Activated CD4-positive, alpha-beta T cell treated with anti-CD3 and anti-CD28 coated beads, Interleukin-2, amount 10 ng/mL, durations not matched to agents 7 days and 5 days (primary cell): ENCODE measurements around the gene PTK7. TPM values are rescaled to one million over a fixed set of nuclear protein-coding genes. Genes with fewer than 3 reads are reported as not detected.

Source experiments
- CTCF ChIA-PET: fragments of 350-600 bp; sonication (Branson Sonifier 250); formaldehyde crosslinking; loops from one replicate; lab custom pipeline; 2021; ENCODE audit warnings: antibody characterized with exemption; lab: Charles Lee
- POLR2A ChIA-PET: fragments of 350-600 bp; sonication (Branson Sonifier 250); formaldehyde crosslinking; loops from one replicate; lab custom pipeline; 2021; ENCODE audit warnings: antibody characterized with exemption; lab: Charles Lee
- DNase-seq: peaks from one replicate; pipeline ENCODE4 v3.0.0-alpha.2; 2020
- H3K27ac Mint-ChIP-seq: one replicate; pipeline ENCODE4 v1.8.0; 2021; ENCODE audit warnings: mild to moderate bottlenecking, moderate library complexity, mixed read lengths
- H3K27me3 Mint-ChIP-seq: one replicate; pipeline ENCODE4 v1.8.0; 2021; ENCODE audit warnings: mixed read lengths
- H3K36me3 Mint-ChIP-seq: one replicate; pipeline ENCODE4 v1.8.0; 2021; ENCODE audit warnings: low read depth, mixed read lengths
- H3K4me1 Mint-ChIP-seq: one replicate; pipeline ENCODE4 v1.8.0; 2021; ENCODE audit warnings: mixed read lengths
- H3K4me3 Mint-ChIP-seq: one replicate; pipeline ENCODE4 v1.8.0; 2021; ENCODE audit warnings: mild to moderate bottlenecking, moderate library complexity, mixed read lengths
- H3K9me3 Mint-ChIP-seq: one replicate; pipeline ENCODE4 v1.8.0; 2021; ENCODE audit warnings: mixed read lengths
- total RNA-seq, 2 experiments: library from RNA; stranded (reverse); gene quantifications; one replicate each; pipeline ENCODE4 v1.2.3, GENCODE V29; 2021

Gene PTK7
- total RNA-seq, 2 experiments from 2014 or later, result 1.3 to 1.9 TPM

DNA sequence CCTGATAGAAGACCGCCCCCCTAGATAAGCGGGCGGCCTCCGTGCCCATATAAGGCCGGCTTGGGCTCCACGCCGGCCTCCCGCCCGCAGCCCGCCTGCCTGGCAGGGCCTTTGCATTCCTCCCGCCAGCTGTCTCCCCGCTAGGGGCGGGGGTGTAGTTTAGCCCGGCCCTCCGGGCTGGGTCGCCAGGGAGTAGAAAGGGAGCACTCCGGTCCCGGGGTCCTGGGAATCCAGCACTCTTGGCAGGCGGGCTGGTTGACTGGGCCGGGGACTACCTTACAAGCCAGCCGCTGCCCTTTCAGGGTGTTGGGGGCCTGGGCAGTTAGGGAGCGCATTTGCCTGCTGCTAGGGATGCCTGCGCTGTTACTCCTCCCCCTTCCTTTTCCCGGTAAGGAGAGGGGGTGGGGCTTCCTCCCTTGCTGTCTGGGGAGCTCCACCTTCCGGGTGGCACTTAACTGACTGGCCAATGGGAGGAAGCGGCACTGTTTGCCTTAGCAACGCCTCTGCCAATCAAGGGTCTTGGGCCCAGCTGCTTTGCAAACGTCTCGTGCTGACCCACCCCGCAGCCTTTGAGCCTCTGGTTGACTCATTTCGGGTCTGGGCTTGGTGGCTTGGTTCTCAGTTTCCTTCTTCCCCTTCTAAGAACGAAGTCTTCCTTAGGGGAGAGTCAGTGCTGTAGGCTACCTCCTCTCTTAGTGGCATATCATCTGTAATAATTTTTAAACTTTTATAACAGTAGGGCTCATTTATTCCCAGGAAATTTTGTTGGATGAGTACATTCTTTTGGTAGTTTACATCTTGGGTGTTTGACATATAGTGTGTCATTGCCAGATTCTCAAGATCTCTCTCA lies 98.4 kb downstream of the PTK7 start:
- H3K27ac Mint-ChIP-seq, result peak overlapping the region; percentile 82
- peaks cover 49% of the 10 kb centered on the region for H3K4me1 Mint-ChIP-seq
- H3K4me3 Mint-ChIP-seq, result peak overlapping the region; percentile 97

GRCh38 chr6:43175676-43176422 lies 99.7 kb downstream of the PTK7 start:
- peak overlapping the region; percentile 2 for H3K27ac Mint-ChIP-seq
- no peaks in the 10 kb centered on the region for H3K27me3 Mint-ChIP-seq
- H3K9me3 Mint-ChIP-seq, result no peaks in the 10 kb centered on the region
- ChIA-PET CTCF (interaction anchor here (0.7 to 2.9 kb wide), 4 partner anchors 53 to 238 kb away, joined by 3 to 15 read pairs (median 4); partner anchors contain the start of gene DNPH1), POLR2A (interaction anchor here (0.7 kb wide), 1 partner anchor 200 kb away, joined by 3 read pairs; no protein-coding TSS in a partner anchor)
- DNase-seq, result no peak
- peaks cover 39% of the 10 kb centered on the region for H3K4me1 Mint-ChIP-seq
- peaks cover 45% of the 10 kb centered on the region for H3K36me3 Mint-ChIP-seq
- no peak overlapping the region for H3K4me3 Mint-ChIP-seq

More for the DNA sequence above, 98.4 kb downstream of the PTK7 start:
- Mint-ChIP-seq H3K9me3 (no peaks in the 10 kb centered on the region), H3K27me3 (no peaks in the 10 kb centered on the region), H3K36me3 (peaks cover 45% of the 10 kb centered on the region)
- ChIA-PET POLR2A (interaction anchor here (0.6 to 2.4 kb wide), 2 partner anchors 151 to 245 kb away, joined by 5 to 6 read pairs; partner anchors contain the start of gene CNPY3), CTCF (interaction anchor here (0.6 to 2.9 kb wide), 8 partner anchors 9 to 382 kb away, joined by 3 to 15 read pairs (median 3); partner anchors contain the start of gene DNPH1)
- peak; percentile 98 for DNase-seq

DNA sequence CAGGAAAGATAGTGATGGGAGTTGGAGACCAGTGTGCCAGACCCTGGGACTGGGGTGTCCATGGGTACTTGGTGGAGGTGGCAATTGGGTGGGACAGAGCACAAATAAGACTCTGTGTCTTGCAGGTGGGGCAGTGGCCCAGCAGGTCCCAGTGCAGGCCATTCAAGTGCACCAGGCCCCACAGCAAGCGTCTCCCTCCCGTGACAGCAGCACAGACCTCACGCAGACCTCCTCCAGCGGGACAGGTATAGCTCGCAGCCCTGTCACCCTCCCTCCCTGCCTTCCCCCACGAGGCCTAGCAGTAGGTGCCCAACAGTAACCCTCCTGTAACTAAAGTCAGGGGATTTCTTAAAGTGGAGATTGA lies 100.3 kb downstream of the PTK7 start:
- ChIA-PET CTCF (interaction anchor here (1.4 kb wide), 1 partner anchor 53 kb away, joined by 4 read pairs; the partner anchor contains the start of gene DNPH1), POLR2A (interaction anchor here (0.7 kb wide), 1 partner anchor 200 kb away, joined by 3 read pairs; no protein-coding TSS in a partner anchor)
- Mint-ChIP-seq H3K4me1 (peaks cover 42% of the 10 kb centered on the region), H3K27me3 (no peaks in the 10 kb centered on the region), H3K36me3 (peaks cover 45% of the 10 kb centered on the region), H3K4me3 (no peak overlapping the region), H3K9me3 (no peaks in the 10 kb centered on the region), H3K27ac (peak overlapping the region; percentile 2)
- DNase-seq, result no peak

DNA sequence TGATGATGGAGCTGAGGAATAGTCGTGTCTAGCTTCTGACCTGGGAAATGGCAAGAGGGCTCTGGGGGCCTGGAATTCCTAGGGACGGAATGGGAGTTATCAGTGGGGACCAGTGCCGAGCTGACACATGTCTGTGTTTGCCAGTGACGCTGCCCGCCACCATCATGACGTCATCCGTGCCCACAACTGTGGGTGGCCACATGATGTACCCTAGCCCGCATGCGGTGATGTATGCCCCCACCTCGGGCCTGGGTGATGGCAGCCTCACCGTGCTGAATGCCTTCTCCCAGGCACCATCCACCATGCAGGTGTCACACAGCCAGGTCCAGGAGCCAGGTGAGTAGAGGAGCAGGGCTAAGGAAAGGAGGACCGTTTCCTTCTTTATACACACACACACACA lies 102.0 kb downstream of the PTK7 start:
- CTCF ChIA-PET, result interaction anchor here (0.6 kb wide), 1 partner anchor 189 kb away, joined by 3 read pairs; no protein-coding TSS in a partner anchor
- DNase-seq, result no peak
- H3K4me1 Mint-ChIP-seq, result peaks cover 46% of the 10 kb centered on the region
- H3K36me3 Mint-ChIP-seq, result peaks cover 41% of the 10 kb centered on the region
- no peak overlapping the region for H3K4me3 Mint-ChIP-seq
- POLR2A ChIA-PET, result no interaction called here
- no peak overlapping the region for H3K27ac Mint-ChIP-seq
- H3K27me3 Mint-ChIP-seq, result no peaks in the 10 kb centered on the region
- H3K9me3 Mint-ChIP-seq, result no peaks in the 10 kb centered on the region

DNA sequence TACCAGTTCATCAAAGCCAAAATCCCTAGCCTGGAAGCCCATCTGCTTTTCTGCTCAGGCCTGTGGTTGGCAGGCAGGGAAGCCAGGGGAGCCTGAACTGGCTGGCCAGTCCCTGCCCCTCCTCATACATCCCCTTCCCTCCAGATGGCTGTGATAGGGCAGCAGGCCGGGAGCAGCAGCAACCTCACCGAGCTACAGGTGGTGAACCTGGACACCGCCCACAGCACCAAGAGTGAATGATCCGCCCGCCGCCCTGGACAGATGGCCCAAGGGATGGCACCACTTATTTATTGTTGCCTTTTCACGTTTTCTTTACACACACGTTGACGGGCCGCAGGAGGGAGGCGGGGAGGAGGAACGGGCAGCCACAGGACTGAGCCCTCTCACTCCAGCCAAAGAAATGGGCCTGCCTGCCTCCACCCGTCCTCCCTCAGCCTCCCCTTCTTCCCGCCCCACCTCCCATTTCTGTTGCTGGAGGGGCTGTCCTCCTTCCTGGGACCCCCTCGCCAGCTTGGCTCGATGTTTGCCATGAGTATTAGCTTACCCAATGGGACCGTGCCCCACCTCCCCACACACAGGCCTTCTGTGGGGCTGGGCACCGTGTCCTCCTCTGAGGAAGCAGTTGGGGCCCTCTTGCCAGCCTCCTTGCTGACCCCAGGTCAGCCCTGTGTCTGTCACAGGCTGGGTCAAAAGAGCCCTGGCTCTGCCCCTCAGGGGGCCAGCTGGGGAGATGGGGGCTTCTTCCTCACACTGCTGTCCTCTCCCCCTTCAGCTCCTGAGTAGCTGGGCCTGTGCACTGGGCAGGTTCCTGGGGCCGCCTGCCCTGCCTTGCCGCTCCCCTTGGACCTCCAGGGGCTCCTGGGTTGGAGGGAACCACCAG lies 103.1 kb downstream of the PTK7 start:
- ChIA-PET CTCF (interaction anchor here (1.4 kb wide), 1 partner anchor 8 kb away, joined by 4 read pairs; no protein-coding TSS in a partner anchor), POLR2A (no interaction called here)
- no peak overlapping the region for H3K4me3 Mint-ChIP-seq
- no peak overlapping the region for H3K27ac Mint-ChIP-seq
- no peaks in the 10 kb centered on the region for H3K27me3 Mint-ChIP-seq
- no peaks in the 10 kb centered on the region for H3K9me3 Mint-ChIP-seq
- H3K4me1 Mint-ChIP-seq, result peaks cover 45% of the 10 kb centered on the region
- DNase-seq, result no peak
- H3K36me3 Mint-ChIP-seq, result peaks cover 45% of the 10 kb centered on the region

DNA sequence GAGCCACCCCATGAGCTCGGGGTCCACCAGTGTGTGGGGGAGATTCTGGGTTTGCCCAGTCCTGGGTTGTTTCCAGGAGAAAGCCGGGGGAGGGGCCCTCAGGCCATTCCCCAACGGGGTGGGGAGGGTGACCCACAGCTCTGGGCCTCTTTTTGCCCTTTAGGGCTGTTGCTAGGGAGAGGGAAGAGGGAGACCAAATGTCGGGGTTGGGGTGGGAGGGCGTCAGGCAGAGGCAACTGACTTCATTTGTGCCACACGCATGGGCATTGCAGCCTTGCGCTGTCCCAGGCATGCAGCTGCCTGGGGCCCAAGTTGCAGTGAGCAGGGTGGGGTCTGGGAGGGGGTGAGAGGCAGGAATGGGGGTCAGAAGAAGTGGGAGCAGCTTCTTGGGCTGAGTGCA lies 103.9 kb downstream of the PTK7 start:
- CTCF ChIA-PET, result interaction anchor here (0.5 to 1.4 kb wide), 2 partner anchors 8 to 10 kb away, joined by 3 to 4 read pairs; no protein-coding TSS in a partner anchor
- Mint-ChIP-seq H3K36me3 (peaks cover 44% of the 10 kb centered on the region), H3K9me3 (no peaks in the 10 kb centered on the region), H3K4me3 (no peak overlapping the region), H3K27me3 (no peaks in the 10 kb centered on the region), H3K27ac (no peak overlapping the region), H3K4me1 (peaks cover 47% of the 10 kb centered on the region)
- POLR2A ChIA-PET, result no interaction called here
- no peak for DNase-seq

GRCh38 chr6:43180985-43181384 lies 104.9 kb downstream of the PTK7 start:
- H3K27me3 Mint-ChIP-seq, result no peaks in the 10 kb centered on the region
- H3K27ac Mint-ChIP-seq, result peak overlapping the region; percentile 77
- peak overlapping the region; percentile 21 for H3K4me3 Mint-ChIP-seq
- peaks cover 47% of the 10 kb centered on the region for H3K4me1 Mint-ChIP-seq
- no peaks in the 10 kb centered on the region for H3K9me3 Mint-ChIP-seq
- ChIA-PET CTCF (interaction anchor here (0.8 to 1.4 kb wide), 3 partner anchors 9 to 48 kb away, joined by 3 to 4 read pairs (median 3); partner anchors contain the start of gene DNPH1), POLR2A (no interaction called here)
- H3K36me3 Mint-ChIP-seq, result peaks cover 35% of the 10 kb centered on the region
- no peak for DNase-seq

GRCh38 chr6:43181621-43181941 lies 105.5 kb downstream of the PTK7 start:
- CTCF ChIA-PET, result interaction anchor here (1.3 to 1.5 kb wide), 3 partner anchors 9 to 48 kb away, joined by 3 to 6 read pairs (median 4); partner anchors contain the start of gene DNPH1
- peak overlapping the region; percentile 95 for H3K4me3 Mint-ChIP-seq
- H3K9me3 Mint-ChIP-seq, result no peaks in the 10 kb centered on the region
- H3K27me3 Mint-ChIP-seq, result no peaks in the 10 kb centered on the region
- H3K36me3 Mint-ChIP-seq, result peaks cover 35% of the 10 kb centered on the region
- POLR2A ChIA-PET, result no interaction called here
- DNase-seq, result no peak
- H3K4me1 Mint-ChIP-seq, result peaks cover 49% of the 10 kb centered on the region
- H3K27ac Mint-ChIP-seq, result peak overlapping the region; percentile 77

GRCh38 chr6:43181942-43182860 lies 106.1 kb downstream of the PTK7 start, which contains the start of gene CUL9:
Gene CUL9, plus strand, starts transcription at chr6:43182196. Its CDS starts 2,115 bp downstream, at chr6:43184311.
- POLR2A ChIA-PET, result no interaction called here
- peaks cover 34% of the 10 kb centered on the region for H3K36me3 Mint-ChIP-seq
- peak within 1 kb of the TSS; percentile 95 for H3K4me3 Mint-ChIP-seq
- H3K9me3 Mint-ChIP-seq, result no peaks in the 10 kb centered on the region
- H3K27ac Mint-ChIP-seq, result peak within 1 kb of the TSS; percentile 78
- CTCF ChIA-PET, result interaction anchor here (0.7 to 1.6 kb wide), 6 partner anchors 9 to 47 kb away, joined by 3 to 6 read pairs (median 4); partner anchors contain the start of gene DNPH1
- no peaks in the 10 kb centered on the region for H3K27me3 Mint-ChIP-seq
- DNase-seq, result peak; percentile 86
- H3K4me1 Mint-ChIP-seq, result peaks cover 50% of the 10 kb centered on the region

DNA sequence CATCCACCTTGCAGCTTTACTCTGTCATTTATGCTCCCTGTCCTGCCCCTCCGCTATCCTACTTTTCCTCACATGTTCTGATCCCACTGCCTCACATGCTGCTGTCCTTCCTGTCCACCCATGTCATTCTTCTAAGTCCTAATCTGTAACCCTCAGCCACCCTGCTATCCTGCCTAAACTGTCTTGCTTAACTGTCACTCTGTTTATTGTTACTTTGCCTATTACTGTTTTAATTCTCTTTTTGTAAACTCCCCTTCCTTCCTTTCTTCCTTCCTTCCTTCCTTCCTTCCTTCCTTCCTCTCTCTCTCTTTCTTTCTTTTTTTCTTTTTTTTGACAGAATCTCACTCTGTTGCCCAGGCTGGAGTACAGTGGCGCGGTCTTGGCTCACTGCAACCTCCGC lies 107.3 kb downstream of the PTK7 start:
- H3K27me3 Mint-ChIP-seq, result no peaks in the 10 kb centered on the region
- DNase-seq, result no peak
- H3K4me3 Mint-ChIP-seq, result peak overlapping the region; percentile 95
- ChIA-PET CTCF (interaction anchor here (1.0 to 1.8 kb wide), 3 partner anchors 9 to 19 kb away, joined by 3 to 5 read pairs (median 3); no protein-coding TSS in a partner anchor), POLR2A (no interaction called here)
- H3K36me3 Mint-ChIP-seq, result peaks cover 29% of the 10 kb centered on the region
- peaks cover 50% of the 10 kb centered on the region for H3K4me1 Mint-ChIP-seq
- peak overlapping the region; percentile 54 for H3K27ac Mint-ChIP-seq
- H3K9me3 Mint-ChIP-seq, result no peaks in the 10 kb centered on the region
